Suprapubic skin (tissue), 4 donors: ENCODE data around the gene RGP1. TPM values are rescaled to one million over a fixed set of nuclear protein-coding genes. Genes with fewer than 3 reads are reported as not detected.

Experiments
- DNase-seq, 2 donors: peaks; one replicate each; pipeline ENCODE4 v3.0.0-alpha.2; 2019; ENCODE audit warnings: low spot score in 2 of 2
- H3K27ac ChIP-seq: fragments of 200-600 bp; sonication (generic); one replicate; pipeline ENCODE4 v1.5.1; 2019
- H3K27me3 ChIP-seq: fragments of 200-600 bp; sonication (generic); one replicate; pipeline ENCODE4 v1.5.1; 2019
- H3K36me3 ChIP-seq: fragments of 200-600 bp; sonication (generic); one replicate; pipeline ENCODE4 v1.5.1; 2019
- H3K4me1 ChIP-seq: fragments of 200-600 bp; sonication (generic); one replicate; pipeline ENCODE4 v1.5.1; 2019
- H3K4me3 ChIP-seq: fragments of 200-600 bp; sonication (generic); one replicate; pipeline ENCODE4 v1.5.1; 2019; ENCODE audit warnings: mild to moderate bottlenecking
- H3K9me3 ChIP-seq: fragments of 200-600 bp; sonication (generic); one replicate; pipeline ENCODE4 v1.5.1; 2019
- EP300 ChIP-seq: sonication (generic); formaldehyde crosslinking; IDR thresholded peaks from one replicate; pipeline ENCODE4 v1.6.1; 2017; ENCODE audit warnings: antibody characterized with exemption
- POLR2A ChIP-seq, 2 donors: fragments of 450-650 bp; IDR thresholded peaks; one replicate each; pipeline ENCODE4 v1.6.1; 2017; ENCODE audit warnings: antibody characterized with exemption in 2 of 2, mild to moderate bottlenecking in 2 of 2, moderate library complexity in 2 of 2
- POLR2AphosphoS5 ChIP-seq, 3 donors: sonication (generic); formaldehyde crosslinking; IDR thresholded peaks; one replicate each; pipeline ENCODE4 v1.6.1; 2017; ENCODE audit warnings: antibody characterized with exemption in 3 of 3
- WGBS: methylation state at CpG from one replicate; pipeline ENCODE4 v1.1.5; 2018; 5-methylcytosine and 5-hydroxymethylcytosine counted together
- total RNA-seq, 4 donors: library from RNA; depleted of rRNA; stranded (reverse); fragments of >200 nt; gene quantifications; one replicate each; pipeline ENCODE4 v1.1.0, GENCODE V29; 2016
- TF ChIP-seq, protein P1 (sequence below), 2 donors: fragments of 200-600 bp in 1 of 2; fragments of 450-650 bp in 1 of 2; sonication (generic) in 1 of 2; IDR thresholded peaks; one replicate each; pipeline ENCODE4 v1.5.1; 2016 to 2019; ENCODE audit warnings: antibody characterized with exemption in 2 of 2, mild to moderate bottlenecking in 1 of 2, moderate library complexity in 1 of 2

RGP1 gene
- total RNA-seq, 4 donors from 2014 or later: 20.2 to 34.7 (median 27.7) TPM

GRCh38 chr9:35711501-35712428, 37.3 kb upstream of the RGP1 start:
- Histone ChIP-seq H3K27ac (no peak overlapping the region), H3K27me3 (no peaks in the 10 kb centered on the region), H3K4me3 (no peak overlapping the region), H3K36me3 (peaks cover 98% of the 10 kb centered on the region), H3K4me1 (no peaks in the 10 kb centered on the region), H3K9me3 (no peaks in the 10 kb centered on the region)
- TF ChIP-seq EP300 (no peak), POLR2A (IDR thresholded peaks at IDR 0.05) (no peak), POLR2AphosphoS5 (IDR thresholded peaks at IDR 0.05) (no peak)
- TF ChIP-seq, protein P1, sequence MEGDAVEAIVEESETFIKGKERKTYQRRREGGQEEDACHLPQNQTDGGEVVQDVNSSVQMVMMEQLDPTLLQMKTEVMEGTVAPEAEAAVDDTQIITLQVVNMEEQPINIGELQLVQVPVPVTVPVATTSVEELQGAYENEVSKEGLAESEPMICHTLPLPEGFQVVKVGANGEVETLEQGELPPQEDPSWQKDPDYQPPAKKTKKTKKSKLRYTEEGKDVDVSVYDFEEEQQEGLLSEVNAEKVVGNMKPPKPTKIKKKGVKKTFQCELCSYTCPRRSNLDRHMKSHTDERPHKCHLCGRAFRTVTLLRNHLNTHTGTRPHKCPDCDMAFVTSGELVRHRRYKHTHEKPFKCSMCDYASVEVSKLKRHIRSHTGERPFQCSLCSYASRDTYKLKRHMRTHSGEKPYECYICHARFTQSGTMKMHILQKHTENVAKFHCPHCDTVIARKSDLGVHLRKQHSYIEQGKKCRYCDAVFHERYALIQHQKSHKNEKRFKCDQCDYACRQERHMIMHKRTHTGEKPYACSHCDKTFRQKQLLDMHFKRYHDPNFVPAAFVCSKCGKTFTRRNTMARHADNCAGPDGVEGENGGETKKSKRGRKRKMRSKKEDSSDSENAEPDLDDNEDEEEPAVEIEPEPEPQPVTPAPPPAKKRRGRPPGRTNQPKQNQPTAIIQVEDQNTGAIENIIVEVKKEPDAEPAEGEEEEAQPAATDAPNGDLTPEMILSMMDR (IDR thresholded peaks at IDR 0.05): no peak
- WGBS: 78% methylated on average over 20 of the region's 21 CpGs
- no peak for DNase-seq

DNA sequence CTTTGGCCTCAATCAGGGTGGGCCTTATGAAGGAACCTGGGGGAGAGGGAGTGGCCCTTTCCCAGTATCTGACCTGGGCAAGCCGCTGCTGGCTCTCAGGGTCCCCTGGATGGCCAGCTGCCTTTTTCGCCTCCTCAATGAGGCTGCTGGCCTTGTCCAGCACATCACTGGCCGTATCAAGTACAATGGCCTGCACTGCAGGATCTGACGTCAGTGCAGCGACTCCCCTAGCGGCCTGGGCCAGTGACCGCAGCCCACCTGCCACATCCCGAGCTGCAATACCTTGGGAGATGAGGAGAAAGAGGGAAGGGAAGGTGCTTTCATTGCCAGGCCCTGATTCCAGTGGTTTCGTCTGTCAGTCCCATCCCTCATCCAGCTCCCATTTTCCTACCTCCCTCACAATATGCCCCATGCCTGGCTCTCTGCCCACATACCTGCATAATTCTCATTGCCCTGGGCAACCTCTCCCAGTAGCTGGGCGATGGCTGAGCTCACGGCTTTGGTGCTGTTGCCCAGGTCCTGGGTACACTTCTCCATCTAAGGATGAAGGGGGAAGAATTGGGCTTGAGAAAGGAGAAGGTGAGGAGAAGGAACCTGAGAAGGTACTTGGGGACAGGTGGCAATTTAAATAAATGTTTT, 36.2 kb upstream of the RGP1 start:
- Histone ChIP-seq H3K4me3 (no peak overlapping the region), H3K9me3 (no peaks in the 10 kb centered on the region), H3K27ac (no peak overlapping the region), H3K36me3 (peaks cover 98% of the 10 kb centered on the region), H3K27me3 (no peaks in the 10 kb centered on the region), H3K4me1 (no peaks in the 10 kb centered on the region)
- TF ChIP-seq POLR2A (IDR thresholded peaks at IDR 0.05) (no peak), EP300 (no peak), POLR2AphosphoS5 (IDR thresholded peaks at IDR 0.05) (no peak)
- TF ChIP-seq, protein P1 (IDR thresholded peaks at IDR 0.05): no peak
- DNase-seq: no peak
- 63% methylated on average over 7 of the region's 11 CpGs for WGBS

- WGBS: 94% methylated on average over 3 of the region's 3 CpGs
- DNase-seq: no peak
- Histone ChIP-seq H3K9me3 (no peaks in the 10 kb centered on the region), H3K4me1 (no peaks in the 10 kb centered on the region), H3K27me3 (no peaks in the 10 kb centered on the region), H3K4me3 (no peak overlapping the region), H3K27ac (no peak overlapping the region), H3K36me3 (peaks cover 98% of the 10 kb centered on the region)
- TF ChIP-seq, protein P1 (IDR thresholded peaks at IDR 0.05): no peak
- no peak for TF ChIP-seq EP300
- no peak for TF ChIP-seq POLR2AphosphoS5 (IDR thresholded peaks at IDR 0.05)
- no peak for TF ChIP-seq POLR2A (IDR thresholded peaks at IDR 0.05)
These were observed 35.5 kb upstream of the RGP1 start for GRCh38 chr9:35713578-35713977.

DNA sequence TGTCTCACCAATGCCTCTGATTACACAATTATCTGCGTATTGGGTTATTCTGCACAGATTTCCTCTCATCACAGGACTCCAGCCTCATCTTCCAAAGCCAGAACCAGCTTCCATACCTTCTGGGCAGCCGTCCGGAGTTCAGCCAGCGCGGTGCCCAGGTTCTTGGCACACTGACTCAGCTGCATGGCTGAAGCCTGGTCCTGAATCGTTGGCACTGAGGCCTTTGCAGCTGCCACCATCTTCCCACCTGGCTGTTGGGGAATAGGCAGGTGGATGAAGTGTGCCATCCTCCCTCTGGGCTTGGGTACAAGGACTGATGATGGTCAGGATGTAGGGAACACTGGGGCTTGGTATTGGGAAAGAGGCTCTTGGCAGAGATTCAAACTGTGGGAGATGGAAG, 35.0 kb upstream of the RGP1 start:
- no peak overlapping the region for H3K4me3 ChIP-seq
- peaks cover 98% of the 10 kb centered on the region for H3K36me3 ChIP-seq
- 97% methylated on average over 5 of the region's 6 CpGs for WGBS
- no peaks in the 10 kb centered on the region for H3K4me1 ChIP-seq
- no peaks in the 10 kb centered on the region for H3K9me3 ChIP-seq
- H3K27ac ChIP-seq: no peak overlapping the region
- TF ChIP-seq, protein P1 (IDR thresholded peaks at IDR 0.05): no peak
- TF ChIP-seq POLR2AphosphoS5 (IDR thresholded peaks at IDR 0.05) (no peak), EP300 (no peak), POLR2A (IDR thresholded peaks at IDR 0.05) (no peak)
- no peak for DNase-seq
- no peaks in the 10 kb centered on the region for H3K27me3 ChIP-seq

DNA sequence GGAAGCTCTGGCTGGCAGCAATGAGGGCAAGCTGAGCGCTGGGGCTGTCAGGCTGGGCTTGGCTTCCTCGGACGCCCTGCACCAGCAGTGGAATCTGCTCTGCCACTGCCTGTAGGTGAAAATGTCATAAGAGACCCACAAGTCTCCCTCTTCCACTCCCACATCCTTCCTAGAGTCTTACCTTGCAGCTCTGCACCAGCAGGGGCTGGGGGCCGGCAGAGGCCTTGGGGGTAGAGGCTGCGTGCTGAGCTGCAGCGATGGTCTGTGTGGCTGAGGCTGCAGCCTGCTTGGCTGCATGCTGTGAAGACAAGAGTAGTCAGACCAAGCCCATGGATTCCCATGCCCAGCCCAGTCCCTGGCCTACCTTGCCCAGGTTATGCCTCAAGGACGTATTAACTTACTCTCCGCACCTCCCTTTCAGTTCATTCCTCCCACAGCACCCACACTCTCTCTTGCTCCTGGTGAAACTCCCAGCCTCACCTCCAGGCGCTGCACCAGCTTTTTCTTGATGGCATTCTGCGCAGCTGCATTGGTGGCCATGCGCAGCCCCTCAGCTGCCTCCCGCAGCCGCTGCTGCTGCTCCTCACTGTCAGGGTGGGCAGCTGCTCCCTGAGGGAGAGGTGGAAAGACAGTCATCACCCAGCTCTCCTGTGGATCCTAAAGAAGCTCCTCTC, 34.4 kb upstream of the RGP1 start:
- 92% methylated on average over 10 of the region's 13 CpGs for WGBS
- H3K36me3 ChIP-seq: peaks cover 100% of the 10 kb centered on the region
- TF ChIP-seq POLR2A (IDR thresholded peaks at IDR 0.05) (no peak), POLR2AphosphoS5 (IDR thresholded peaks at IDR 0.05) (no peak), EP300 (no peak)
- TF ChIP-seq, protein P1 (IDR thresholded peaks at IDR 0.05): no peak
- H3K4me1 ChIP-seq: no peaks in the 10 kb centered on the region
- no peak for DNase-seq
- H3K4me3 ChIP-seq: no peak overlapping the region
- H3K9me3 ChIP-seq: no peaks in the 10 kb centered on the region
- no peaks in the 10 kb centered on the region for H3K27me3 ChIP-seq
- H3K27ac ChIP-seq: no peak overlapping the region
